ENCODE data around the gene NFIX.
A peak's percentile ranks its signal among the peaks of the same experiment; 100 is the strongest.

Gene NFIX

DNA sequence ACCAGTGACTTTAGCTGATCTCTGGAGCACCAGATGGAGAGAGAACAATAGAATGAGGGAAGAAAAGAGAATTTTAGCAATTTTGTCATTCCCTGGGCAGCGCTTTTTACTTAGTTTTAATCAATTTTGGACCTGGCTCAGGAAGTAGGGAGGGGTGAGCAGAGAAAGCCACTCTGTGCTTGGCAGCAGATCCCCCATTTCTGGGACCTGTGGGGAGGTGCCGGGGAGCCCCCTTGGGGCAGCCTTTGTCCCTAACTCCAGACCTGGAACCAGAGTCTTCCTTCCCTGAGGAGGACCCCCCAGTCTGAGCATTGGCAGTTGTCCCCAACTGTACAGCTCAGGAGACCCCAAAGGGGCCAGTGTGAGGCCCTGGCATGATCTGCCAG, 96.9 kb downstream of the NFIX start:
- no peak for DNase-seq (ENCODE audit: low read depth)
- no peak overlapping the region for H3K4me3 ChIP-seq (ENCODE audit: low read length)
- TF ChIP-seq, protein P1, sequence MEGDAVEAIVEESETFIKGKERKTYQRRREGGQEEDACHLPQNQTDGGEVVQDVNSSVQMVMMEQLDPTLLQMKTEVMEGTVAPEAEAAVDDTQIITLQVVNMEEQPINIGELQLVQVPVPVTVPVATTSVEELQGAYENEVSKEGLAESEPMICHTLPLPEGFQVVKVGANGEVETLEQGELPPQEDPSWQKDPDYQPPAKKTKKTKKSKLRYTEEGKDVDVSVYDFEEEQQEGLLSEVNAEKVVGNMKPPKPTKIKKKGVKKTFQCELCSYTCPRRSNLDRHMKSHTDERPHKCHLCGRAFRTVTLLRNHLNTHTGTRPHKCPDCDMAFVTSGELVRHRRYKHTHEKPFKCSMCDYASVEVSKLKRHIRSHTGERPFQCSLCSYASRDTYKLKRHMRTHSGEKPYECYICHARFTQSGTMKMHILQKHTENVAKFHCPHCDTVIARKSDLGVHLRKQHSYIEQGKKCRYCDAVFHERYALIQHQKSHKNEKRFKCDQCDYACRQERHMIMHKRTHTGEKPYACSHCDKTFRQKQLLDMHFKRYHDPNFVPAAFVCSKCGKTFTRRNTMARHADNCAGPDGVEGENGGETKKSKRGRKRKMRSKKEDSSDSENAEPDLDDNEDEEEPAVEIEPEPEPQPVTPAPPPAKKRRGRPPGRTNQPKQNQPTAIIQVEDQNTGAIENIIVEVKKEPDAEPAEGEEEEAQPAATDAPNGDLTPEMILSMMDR (conservative IDR thresholded peaks at IDR 0.05; ENCODE audit: low read depth, low read length), result peak; percentile 5

- TF ChIP-seq, protein P1 (conservative IDR thresholded peaks at IDR 0.05; ENCODE audit: low read depth, low read length), result no peak
- DNase-seq (ENCODE audit: low read depth), result no peak
- H3K4me3 ChIP-seq (ENCODE audit: low read length), result no peak overlapping the region
These were observed 97.4 kb downstream of the NFIX start for GRCh38 chr19:13092606-13093235.

- H3K4me3 ChIP-seq (ENCODE audit: low read length), result no peak overlapping the region
- DNase-seq (ENCODE audit: low read depth), result no peak
- TF ChIP-seq, protein P1 (conservative IDR thresholded peaks at IDR 0.05; ENCODE audit: low read depth, low read length), result peak; percentile 80
These were observed 98.3 kb downstream of the NFIX start for GRCh38 chr19:13093407-13094105.

DNA sequence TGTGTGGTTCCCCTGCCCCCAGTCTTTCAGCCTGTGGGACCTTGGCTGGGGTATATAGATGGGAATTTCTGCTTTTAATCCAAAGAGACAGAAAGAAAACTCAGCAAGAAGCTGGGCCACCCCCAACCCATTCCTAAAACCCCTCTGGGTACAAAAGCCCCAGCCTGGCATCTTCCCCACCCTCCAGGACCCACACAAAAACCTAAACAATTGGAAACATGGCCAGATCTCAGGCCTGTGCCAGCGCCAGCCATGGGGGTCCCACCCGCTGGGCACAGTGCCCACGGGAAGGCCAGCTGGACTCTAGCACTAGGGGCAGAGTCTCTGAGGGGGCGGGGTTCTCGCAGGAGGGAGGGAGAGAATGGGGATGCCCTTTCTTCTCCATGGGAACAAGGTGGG, 98.8 kb downstream of the NFIX start:
- no peak for DNase-seq (ENCODE audit: low read depth)
- no peak overlapping the region for H3K4me3 ChIP-seq (ENCODE audit: low read length)
- TF ChIP-seq, protein P1 (conservative IDR thresholded peaks at IDR 0.05; ENCODE audit: low read depth, low read length), result no peak

DNA sequence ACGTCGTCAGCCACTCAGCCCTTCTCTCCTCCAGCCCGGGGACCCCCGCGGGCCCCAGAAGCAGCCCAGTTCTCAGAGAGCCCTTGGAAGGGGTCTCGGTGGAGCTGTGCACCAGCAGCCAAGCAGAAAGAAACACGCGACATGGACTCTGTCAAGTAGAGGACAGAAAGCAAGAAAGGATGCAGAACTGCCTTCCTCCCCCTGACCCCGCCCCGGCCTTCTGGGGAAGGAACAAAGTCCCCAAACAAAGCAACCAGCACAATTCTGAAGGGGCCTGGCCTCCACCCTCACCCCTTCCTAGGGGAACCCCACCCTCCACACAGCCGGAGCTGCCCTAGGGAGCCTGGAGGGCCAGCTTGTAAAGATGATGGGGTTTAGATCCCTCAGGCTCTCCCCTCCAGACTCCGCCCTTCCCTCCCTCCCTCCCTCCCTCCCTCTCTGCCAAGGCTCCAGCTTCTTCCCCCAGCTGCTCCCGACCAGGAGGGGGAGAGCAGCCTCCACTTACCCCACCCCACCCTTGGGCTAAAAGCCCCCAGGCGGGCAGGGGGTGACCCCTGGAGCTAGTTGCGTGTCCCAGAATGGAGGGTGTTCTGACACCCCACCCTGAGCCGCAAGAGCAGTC, 99.6 kb downstream of the NFIX start:
- H3K4me3 ChIP-seq (ENCODE audit: low read length), result no peak overlapping the region
- DNase-seq (ENCODE audit: low read depth), result no peak
- TF ChIP-seq, protein P1 (conservative IDR thresholded peaks at IDR 0.05; ENCODE audit: low read depth, low read length), result no peak

DNA sequence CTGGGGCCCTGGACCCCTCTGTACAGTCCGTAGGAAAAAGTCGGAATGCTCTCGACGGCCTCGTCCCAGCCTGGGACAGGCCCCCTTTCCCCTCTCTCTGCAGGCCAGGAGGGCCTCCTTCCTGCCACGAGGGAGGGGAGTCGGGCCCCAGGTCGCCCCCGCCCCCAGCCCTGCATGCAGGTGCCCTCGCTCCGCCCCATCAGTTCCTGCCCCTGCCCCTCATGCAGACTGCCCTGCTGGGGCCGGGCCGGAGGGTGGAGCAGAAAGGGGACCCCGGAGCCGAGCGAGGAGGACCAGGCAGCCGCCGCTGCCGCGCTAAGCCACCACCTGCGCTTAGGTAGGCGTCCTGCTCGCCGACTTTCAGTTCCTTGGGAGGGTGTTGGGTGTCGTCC, 100.1 kb downstream of the NFIX start:
- H3K4me3 ChIP-seq (ENCODE audit: low read length), result no peak overlapping the region
- DNase-seq (ENCODE audit: low read depth), result no peak
- TF ChIP-seq, protein P1 (conservative IDR thresholded peaks at IDR 0.05; ENCODE audit: low read depth, low read length), result no peak

Data from retinal pigment epithelial cell (primary cell).